Ascending aorta (tissue), 2 donors: ENCODE data around the gene ZNF311. TPM values are rescaled to one million over a fixed set of nuclear protein-coding genes. Genes with fewer than 3 reads are reported as not detected.

Experiments used
- DNase-seq, 2 donors: peaks; one replicate each; pipeline ENCODE4 v3.0.0-alpha.2; 2019; ENCODE audit warnings: low spot score in 2 of 2
- H3K27ac ChIP-seq, 2 donors: fragments of 200-600 bp; sonication (generic); one replicate each; pipeline ENCODE4 v1.5.1; 2016 to 2017; ENCODE audit warnings: mild to moderate bottlenecking in 1 of 2
- H3K27me3 ChIP-seq: fragments of 200-600 bp; sonication (generic); one replicate; pipeline ENCODE4 v1.5.1; 2017
- H3K36me3 ChIP-seq, 2 donors: fragments of 200-600 bp; sonication (generic); one replicate each; pipeline ENCODE4 v1.5.1; 2016
- H3K4me1 ChIP-seq, 2 donors: fragments of 200-600 bp; sonication (generic); one replicate each; pipeline ENCODE4 v1.5.1; 2016 to 2017; ENCODE audit warnings: mild to moderate bottlenecking in 1 of 2
- H3K4me3 ChIP-seq, 2 donors: fragments of 200-600 bp; sonication (generic); one replicate each; pipeline ENCODE4 v1.5.1; 2016 to 2017; ENCODE audit warnings: mild to moderate bottlenecking in 1 of 2
- H3K9me3 ChIP-seq, 2 donors: fragments of 200-600 bp; sonication (generic); one replicate each; pipeline ENCODE4 v1.5.1; 2016
- intact Hi-C: fragments of 100-400 bp; cut with DNase I; formaldehyde crosslinking; loops from one replicate; pipeline ENCODE4 v1.15.1; 2023
- total RNA-seq: library from RNA; depleted of rRNA; stranded (reverse); fragments of >200 nt; gene quantifications from one replicate; pipeline ENCODE4 v1.1.0, GENCODE V29; 2016
- TF ChIP-seq, protein P1 (sequence below), 3 experiments: fragments of 200-600 bp in 2 of 3; fragments of 450-650 bp in 1 of 3; sonication (generic) in 2 of 3; IDR thresholded peaks; one replicate each; pipeline ENCODE4 v1.5.1; 2016 to 2019; ENCODE audit warnings: antibody characterized with exemption in 3 of 3, mild to moderate bottlenecking in 1 of 3, moderate library complexity in 1 of 3

ZNF311 gene
- total RNA-seq, 1 donor from 2014 or later = not detected

DNA sequence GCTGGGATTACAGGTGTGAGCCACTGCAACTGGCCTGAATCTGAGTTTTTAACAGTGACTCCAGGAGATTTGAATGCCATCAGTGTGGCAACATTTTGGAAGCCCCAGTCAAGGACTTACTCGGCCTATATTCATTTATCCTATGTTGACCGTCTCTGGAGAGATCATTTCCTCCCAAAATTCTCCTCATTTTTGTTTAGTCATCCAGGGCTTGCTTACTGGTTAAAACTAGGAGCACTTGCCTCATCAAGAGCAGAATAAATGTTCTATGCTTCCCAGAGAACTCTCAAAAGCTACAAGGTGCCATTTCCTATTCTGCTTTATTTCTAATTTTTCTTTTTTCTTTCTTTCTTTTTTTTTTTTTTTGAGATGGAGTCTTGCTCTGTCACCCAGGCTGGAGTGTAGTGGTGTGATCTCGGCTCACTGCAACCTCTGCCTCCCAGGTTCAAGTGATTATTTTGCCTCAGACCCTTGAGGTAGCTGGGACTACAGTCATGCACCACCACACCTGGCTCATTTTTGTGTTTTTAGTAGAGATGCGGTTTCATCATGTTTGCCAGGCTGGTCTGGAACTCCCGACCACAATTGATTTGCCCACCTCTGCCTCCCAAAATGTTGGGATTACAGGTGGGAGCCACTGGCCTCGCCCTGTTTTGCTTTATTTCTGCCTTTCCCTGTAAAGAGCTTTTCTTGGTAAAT, 57.9 kb downstream of the ZNF311 start:
- no peak overlapping the region for H3K27ac ChIP-seq
- no peaks in the 10 kb centered on the region for H3K4me1 ChIP-seq
- DNase-seq = no peak
- no peak overlapping the region for H3K4me3 ChIP-seq
- no peaks in the 10 kb centered on the region for H3K9me3 ChIP-seq
- H3K27me3 ChIP-seq = no peaks in the 10 kb centered on the region
- TF ChIP-seq, protein P1, sequence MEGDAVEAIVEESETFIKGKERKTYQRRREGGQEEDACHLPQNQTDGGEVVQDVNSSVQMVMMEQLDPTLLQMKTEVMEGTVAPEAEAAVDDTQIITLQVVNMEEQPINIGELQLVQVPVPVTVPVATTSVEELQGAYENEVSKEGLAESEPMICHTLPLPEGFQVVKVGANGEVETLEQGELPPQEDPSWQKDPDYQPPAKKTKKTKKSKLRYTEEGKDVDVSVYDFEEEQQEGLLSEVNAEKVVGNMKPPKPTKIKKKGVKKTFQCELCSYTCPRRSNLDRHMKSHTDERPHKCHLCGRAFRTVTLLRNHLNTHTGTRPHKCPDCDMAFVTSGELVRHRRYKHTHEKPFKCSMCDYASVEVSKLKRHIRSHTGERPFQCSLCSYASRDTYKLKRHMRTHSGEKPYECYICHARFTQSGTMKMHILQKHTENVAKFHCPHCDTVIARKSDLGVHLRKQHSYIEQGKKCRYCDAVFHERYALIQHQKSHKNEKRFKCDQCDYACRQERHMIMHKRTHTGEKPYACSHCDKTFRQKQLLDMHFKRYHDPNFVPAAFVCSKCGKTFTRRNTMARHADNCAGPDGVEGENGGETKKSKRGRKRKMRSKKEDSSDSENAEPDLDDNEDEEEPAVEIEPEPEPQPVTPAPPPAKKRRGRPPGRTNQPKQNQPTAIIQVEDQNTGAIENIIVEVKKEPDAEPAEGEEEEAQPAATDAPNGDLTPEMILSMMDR (IDR thresholded peaks at IDR 0.05) = no peak
- intact Hi-C loops = loop anchor here (10.0 kb wide), 1 partner anchor 1442 kb away; no protein-coding TSS in a partner anchor
- no peaks in the 10 kb centered on the region for H3K36me3 ChIP-seq

GRCh38 chr6:28945349-28945748, 59.8 kb downstream of the ZNF311 start:
- intact Hi-C loops = loop anchor here (1.0 to 10.0 kb wide), 2 partner anchors 36 to 1441 kb away; no protein-coding TSS in a partner anchor
- DNase-seq = no peak

More at GRCh38 chr6:28945349-28945748, 59.8 kb downstream of the ZNF311 start:
- Histone ChIP-seq H3K36me3 (no peaks in the 10 kb centered on the region), H3K4me3 (no peak overlapping the region), H3K27ac (no peak overlapping the region), H3K9me3 (no peaks in the 10 kb centered on the region), H3K27me3 (no peaks in the 10 kb centered on the region), H3K4me1 (no peaks in the 10 kb centered on the region)
- TF ChIP-seq, protein P1 (IDR thresholded peaks at IDR 0.05) = no peak

Other genes with a start within 250 kb of the ZNF311 start
- 167 TPM for gene TRIM27, start 81.3 kb downstream of the ZNF311 start, total RNA-seq
- not detected for gene OR2W1, start 39.9 kb upstream of the ZNF311 start, total RNA-seq
- not detected for gene OR2B3, start 82.0 kb upstream of the ZNF311 start, total RNA-seq
- gene OR2J1, start 94.2 kb upstream of the ZNF311 start, total RNA-seq = not detected
- not detected for gene OR2J3, start 102.7 kb upstream of the ZNF311 start, total RNA-seq
- gene OR2J2, start 165.6 kb upstream of the ZNF311 start, total RNA-seq = not detected